A673 (cell line): ENCODE results near the gene ARPC2. TPM values are rescaled to one million over a fixed set of nuclear protein-coding genes. Genes with fewer than 3 reads are reported as not detected.

Experiments used
- Bru-seq: library from RNA; stranded (reverse); fragments of 400-500 nt; gene quantifications from one replicate; lab custom pipeline; 2021; lab: Mats Ljungman, UMichigan
- BruChase-seq, 2 experiments: library from RNA; stranded (reverse); fragments of 400-500 nt; gene quantifications; one replicate each; lab custom pipeline; 2021; lab: Mats Ljungman, UMichigan
- BruUV-seq: library from RNA; stranded (reverse); fragments of 400-500 nt; replicated peaks from 2 replicates; lab custom pipeline; 2021; lab: Mats Ljungman, UMichigan
- CTCF ChIA-PET: fragments of 300-600 bp; sonication (Branson Sonifier 250); formaldehyde crosslinking; loops from one replicate; lab custom pipeline; 2022; ENCODE audit warnings: antibody characterized with exemption; lab: Charles Lee
- POLR2A ChIA-PET: fragments of 300-600 bp; sonication (Branson Sonifier 250); formaldehyde crosslinking; loops from one replicate; lab custom pipeline; 2022; ENCODE audit warnings: antibody characterized with exemption; ENCODE audit not compliant: low non-redundant PET; lab: Charles Lee
- DNase-seq: peaks from one replicate; pipeline ENCODE4 v3.0.0-alpha.2; 2015; ENCODE audit warnings: low spot score
- H3K27ac ChIP-seq: fragments of 200-600 bp; sonication (generic); 2 replicates; pipeline ENCODE4 v1.5.1; 2016; ENCODE audit warnings: mixed run types, low read depth, mild to moderate bottlenecking, mixed read lengths, antibody characterized with exemption, low read length; ENCODE audit not compliant: poor library complexity, severe bottlenecking
- H3K27me3 ChIP-seq: fragments of 200-600 bp; sonication (generic); replicated peaks from 2 replicates; pipeline ENCODE4 v1.6.1; 2017; ENCODE audit warnings: mixed run types, low read depth, mild to moderate bottlenecking, mixed read lengths, antibody characterized with exemption, low read length; ENCODE audit not compliant: insufficient read depth, poor library complexity
- H3K36me3 ChIP-seq: fragments of 200-600 bp; sonication (generic); 2 replicates; pipeline ENCODE4 v1.6.1; 2016; ENCODE audit warnings: mixed run types, mild to moderate bottlenecking, mixed read lengths, antibody characterized with exemption, low read length; ENCODE audit not compliant: insufficient read depth, poor library complexity, severe bottlenecking
- H3K4me1 ChIP-seq: fragments of 200-600 bp; sonication (generic); 2 replicates; pipeline ENCODE4 v1.6.1; 2017; ENCODE audit warnings: mixed run types, mild to moderate bottlenecking, mixed read lengths, antibody characterized with exemption, low read length; ENCODE audit not compliant: insufficient read depth, poor library complexity, severe bottlenecking
- H3K4me3 ChIP-seq: fragments of 200-600 bp; sonication (generic); 2 replicates; pipeline ENCODE4 v1.5.1; 2016; ENCODE audit warnings: low read depth, mixed run types, mild to moderate bottlenecking, mixed read lengths, low read length; ENCODE audit not compliant: poor library complexity, severe bottlenecking
- H3K9me3 ChIP-seq: fragments of 200-600 bp; sonication (generic); 2 replicates; pipeline ENCODE4 v1.6.1; 2016; ENCODE audit warnings: mixed run types, low read depth, mild to moderate bottlenecking, mixed read lengths, antibody characterized with exemption, low read length; ENCODE audit not compliant: poor library complexity, severe bottlenecking
- CTCF ChIP-seq: fragments of 300-800, 200-600 bp; sonication (generic); conservative IDR thresholded peaks from 2 replicates; pipeline ENCODE4 v1.5.1; 2017; ENCODE audit warnings: low read depth, mild to moderate bottlenecking, antibody characterized with exemption, low read length, moderate library complexity, mixed read lengths
- EZH2 ChIP-seq: fragments of 200-600 bp; sonication (generic); IDR thresholded peaks from 2 replicates; pipeline ENCODE4 v1.6.1; 2017; ENCODE audit warnings: borderline replicate concordance, low read depth, mild to moderate bottlenecking, mixed read lengths, antibody characterized with exemption, low read length; ENCODE audit not compliant: poor library complexity, severe bottlenecking
- intact Hi-C: fragments of 100-400 bp; cut with micrococcal nuclease; formaldehyde crosslinking; loops from one replicate; pipeline ENCODE4 v1.10.0; 2022; ENCODE audit not compliant: unreplicated experiment
- long read RNA-seq: library from polyadenylated mRNA; stranded (forward); transcript quantifications from one replicate; pipeline ENCODE4 v2.0.0, GENCODE V29; 2022
- total RNA-seq: library from RNA; stranded (reverse); gene quantifications from 2 replicates; pipeline ENCODE4 v1.2.3, GENCODE V29; 2021

The ARPC2 gene
- total RNA-seq (241 and 291 TPM in 2 replicates), Bru-seq, nascent RNA (percentile 90 among the genes with signal in this experiment), BruChase-seq, experiment 1, labeled RNA remaining after a 2-hour chase (percentile 89 among the genes with signal in this experiment), BruChase-seq, experiment 2, labeled RNA remaining after a 6-hour chase (percentile 87 among the genes with signal in this experiment)
- long read RNA-seq, transcript ARPC2-201 (10 exons, 1,605 nt), result minor isoform, 26 of 596 reads
- long read RNA-seq, transcript ARPC2-202 (11 exons, 1,505 nt), result major isoform, 534 of 596 reads
- long read RNA-seq, partial matches to known transcripts, result 8 of 596 reads
- long read RNA-seq, other reads (novel, unspliced or antisense), result 27 of 596 reads

GRCh38 chr2:218216674-218217359 lies at the start of gene ARPC2:
Gene ARPC2, plus strand, starts transcription at chr2:218217189. Its CDS starts 282 bp downstream, at chr2:218217471.
- no peak for TF ChIP-seq EZH2
- TF ChIP-seq CTCF, result no peak
- Histone ChIP-seq H3K36me3 (no peaks in the 10 kb centered on the region), H3K4me3 (peak within 1 kb of the TSS; percentile 86), H3K4me1 (peaks cover 36% of the 10 kb centered on the region), H3K27ac (peak within 1 kb of the TSS; percentile 87), H3K9me3 (no peaks in the 10 kb centered on the region), H3K27me3 (no peaks in the 10 kb centered on the region)
- CTCF ChIA-PET, result interaction anchor here (1.0 kb wide), 1 partner anchor 179 kb away, joined by 3 read pairs; no protein-coding TSS in a partner anchor
- DNase-seq, result peak; percentile 97
- BruUV-seq, result no TSS peak
- intact Hi-C loops, result no loop called here
- POLR2A ChIA-PET, result no interaction called here

- Histone ChIP-seq H3K9me3 (no peaks in the 10 kb centered on the region), H3K27me3 (peaks cover 7% of the 10 kb centered on the region), H3K4me3 (no peak overlapping the region), H3K4me1 (no peaks in the 10 kb centered on the region), H3K36me3 (no peaks in the 10 kb centered on the region), H3K27ac (no peak overlapping the region)
- intact Hi-C loops, result loop anchor here (10.0 kb wide), 1 partner anchor 1593 kb away; no protein-coding TSS in a partner anchor
- ChIA-PET POLR2A (interaction anchor here (0.6 kb wide), 1 partner anchor 65 kb away, joined by 3 read pairs; no protein-coding TSS in a partner anchor), CTCF (no interaction called here)
- DNase-seq, result no peak
- no peak for TF ChIP-seq EZH2
- TF ChIP-seq CTCF, result no peak
- no TSS peak for BruUV-seq
These were observed 49.0 kb upstream of the ARPC2 start for GRCh38 chr2:218168016-218168415.

GRCh38 chr2:218168635-218169462 lies 48.1 kb upstream of the ARPC2 start:
- no peak overlapping the region for H3K4me3 ChIP-seq
- no TSS peak for BruUV-seq
- ChIA-PET POLR2A (interaction anchor here (0.6 kb wide), 1 partner anchor 64 kb away, joined by 3 read pairs; no protein-coding TSS in a partner anchor), CTCF (no interaction called here)
- intact Hi-C loops, result loop anchor here (10.0 kb wide), 1 partner anchor 1594 kb away; no protein-coding TSS in a partner anchor
- no peak for TF ChIP-seq EZH2
- TF ChIP-seq CTCF, result peak; percentile 88
- no peaks in the 10 kb centered on the region for H3K4me1 ChIP-seq
- peaks cover 7% of the 10 kb centered on the region for H3K27me3 ChIP-seq
- no peaks in the 10 kb centered on the region for H3K36me3 ChIP-seq
- peak; percentile 74 for DNase-seq
- no peak overlapping the region for H3K27ac ChIP-seq
- H3K9me3 ChIP-seq, result no peaks in the 10 kb centered on the region
